HCT116 (cell line): ENCODE measurements around the gene ARL5C.

Experiments
- CBX3 ChIP-seq: IDR thresholded peaks from 2 replicates; pipeline ENCODE4 v1.6.1; 2012; ENCODE audit warnings: low read depth
- EZH2 ChIP-seq: fragments of 200-600 bp; sonication (generic); IDR thresholded peaks from 2 replicates; pipeline ENCODE4 v1.6.1; 2017; ENCODE audit warnings: antibody characterized with exemption, mixed run types
- POLR2A ChIP-seq: IDR thresholded peaks from 2 replicates; pipeline ENCODE4 v1.7.0; 2011; ENCODE audit warnings: borderline replicate concordance; ENCODE audit not compliant: insufficient read depth, insufficient read length; ENCODE audit errors: extremely low read depth
- POLR2AphosphoS5 ChIP-seq: IDR thresholded peaks from 2 replicates; pipeline ENCODE4 v1.6.1; 2011; ENCODE audit warnings: mild to moderate bottlenecking, low read depth, low read length, moderate library complexity
- SIN3A ChIP-seq: IDR thresholded peaks from 2 replicates; pipeline ENCODE4 v1.6.1; 2012; ENCODE audit warnings: low read depth
- YY1 ChIP-seq: IDR thresholded peaks from 2 replicates; pipeline ENCODE4 v1.6.1; 2011; ENCODE audit warnings: low read length, low read depth, moderate library complexity, mild to moderate bottlenecking; ENCODE audit not compliant: insufficient replicate concordance; ENCODE audit errors: extremely low read depth
- ZFX ChIP-seq: fragments of 450-650 bp; IDR thresholded peaks from 2 replicates; pipeline ENCODE4 v1.6.1; 2017
- TF ChIP-seq, protein P1 (sequence below), 3 experiments: fragments of 200-600 bp in 1 of 3; sonication (generic) in 1 of 3; IDR thresholded peaks in 2 of 3; conservative IDR thresholded peaks in 1 of 3; 2 replicates each; pipeline ENCODE4 v1.5.1; 2012 to 2017; ENCODE audit warnings: low read depth in 2 of 3, low read length in 2 of 3, antibody characterized with exemption in 1 of 3, borderline replicate concordance in 1 of 3, control low read depth in 1 of 3, mild to moderate bottlenecking in 1 of 3, mixed read lengths in 1 of 3, mixed run types in 1 of 3, moderate library complexity in 1 of 3; ENCODE audit not compliant: insufficient read depth in 1 of 3
- TF ChIP-seq, protein P2 (sequence below): IDR thresholded peaks from 2 replicates; pipeline ENCODE4 v1.6.1; 2012

DNA sequence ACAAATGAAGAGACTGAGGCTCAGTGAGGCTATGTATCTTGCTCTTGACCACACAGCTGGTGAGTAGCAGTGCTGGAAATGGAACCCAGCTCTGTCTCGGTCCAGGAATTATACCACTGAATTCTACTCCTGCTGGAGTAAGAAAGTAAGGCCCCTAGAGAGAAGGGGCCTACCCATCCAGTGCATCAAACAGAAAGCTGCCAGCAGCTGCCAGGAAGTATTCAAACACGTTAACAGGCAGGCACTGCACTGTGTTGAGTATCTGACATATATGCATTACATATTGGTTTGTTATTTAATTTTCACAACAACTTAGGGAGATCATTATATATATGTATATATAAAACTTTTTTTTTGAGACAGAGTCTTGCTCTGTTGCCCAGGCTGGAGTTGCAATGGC is 4.0 kb downstream of the ARL5C start:
- TF ChIP-seq, protein P1, sequence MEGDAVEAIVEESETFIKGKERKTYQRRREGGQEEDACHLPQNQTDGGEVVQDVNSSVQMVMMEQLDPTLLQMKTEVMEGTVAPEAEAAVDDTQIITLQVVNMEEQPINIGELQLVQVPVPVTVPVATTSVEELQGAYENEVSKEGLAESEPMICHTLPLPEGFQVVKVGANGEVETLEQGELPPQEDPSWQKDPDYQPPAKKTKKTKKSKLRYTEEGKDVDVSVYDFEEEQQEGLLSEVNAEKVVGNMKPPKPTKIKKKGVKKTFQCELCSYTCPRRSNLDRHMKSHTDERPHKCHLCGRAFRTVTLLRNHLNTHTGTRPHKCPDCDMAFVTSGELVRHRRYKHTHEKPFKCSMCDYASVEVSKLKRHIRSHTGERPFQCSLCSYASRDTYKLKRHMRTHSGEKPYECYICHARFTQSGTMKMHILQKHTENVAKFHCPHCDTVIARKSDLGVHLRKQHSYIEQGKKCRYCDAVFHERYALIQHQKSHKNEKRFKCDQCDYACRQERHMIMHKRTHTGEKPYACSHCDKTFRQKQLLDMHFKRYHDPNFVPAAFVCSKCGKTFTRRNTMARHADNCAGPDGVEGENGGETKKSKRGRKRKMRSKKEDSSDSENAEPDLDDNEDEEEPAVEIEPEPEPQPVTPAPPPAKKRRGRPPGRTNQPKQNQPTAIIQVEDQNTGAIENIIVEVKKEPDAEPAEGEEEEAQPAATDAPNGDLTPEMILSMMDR (IDR thresholded peaks at IDR 0.05 in 2 of 3, conservative IDR thresholded peaks at IDR 0.05 in 1 of 3; ENCODE audit: borderline replicate concordance in 1 of 3, insufficient read depth in 1 of 3, low read depth in 2 of 3, low read length in 2 of 3) = no peak
- TF ChIP-seq SIN3A (no peak), POLR2AphosphoS5 (no peak), EZH2 (no peak), YY1 (no peak), CBX3 (no peak), POLR2A (no peak), ZFX (no peak)
- TF ChIP-seq, protein P2, sequence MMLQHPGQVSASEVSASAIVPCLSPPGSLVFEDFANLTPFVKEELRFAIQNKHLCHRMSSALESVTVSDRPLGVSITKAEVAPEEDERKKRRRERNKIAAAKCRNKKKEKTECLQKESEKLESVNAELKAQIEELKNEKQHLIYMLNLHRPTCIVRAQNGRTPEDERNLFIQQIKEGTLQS = no peak
